ENCODE results near the gene CCDC144A.

DNA sequence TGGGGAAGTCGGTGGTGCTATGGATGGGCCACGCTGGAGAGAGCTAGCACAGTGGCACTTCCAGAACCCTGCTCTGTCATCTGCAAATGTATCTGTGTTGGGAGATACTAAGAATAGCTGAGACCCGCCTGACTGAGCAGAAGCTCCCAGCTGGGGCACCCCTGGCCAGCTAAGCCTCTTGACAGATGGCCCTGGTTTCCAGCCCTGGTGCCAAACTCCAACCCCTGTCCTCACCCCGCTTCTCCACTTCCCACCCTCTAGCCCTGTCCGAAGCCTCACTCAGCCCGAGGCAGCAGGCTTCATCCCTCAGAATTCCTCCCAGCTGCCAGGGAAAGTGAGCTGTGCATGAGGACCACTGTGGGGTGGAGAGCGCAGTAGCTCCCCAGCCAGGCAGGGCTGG is 124.4 kb downstream of the CCDC144A start:
- TF ChIP-seq, protein P1, sequence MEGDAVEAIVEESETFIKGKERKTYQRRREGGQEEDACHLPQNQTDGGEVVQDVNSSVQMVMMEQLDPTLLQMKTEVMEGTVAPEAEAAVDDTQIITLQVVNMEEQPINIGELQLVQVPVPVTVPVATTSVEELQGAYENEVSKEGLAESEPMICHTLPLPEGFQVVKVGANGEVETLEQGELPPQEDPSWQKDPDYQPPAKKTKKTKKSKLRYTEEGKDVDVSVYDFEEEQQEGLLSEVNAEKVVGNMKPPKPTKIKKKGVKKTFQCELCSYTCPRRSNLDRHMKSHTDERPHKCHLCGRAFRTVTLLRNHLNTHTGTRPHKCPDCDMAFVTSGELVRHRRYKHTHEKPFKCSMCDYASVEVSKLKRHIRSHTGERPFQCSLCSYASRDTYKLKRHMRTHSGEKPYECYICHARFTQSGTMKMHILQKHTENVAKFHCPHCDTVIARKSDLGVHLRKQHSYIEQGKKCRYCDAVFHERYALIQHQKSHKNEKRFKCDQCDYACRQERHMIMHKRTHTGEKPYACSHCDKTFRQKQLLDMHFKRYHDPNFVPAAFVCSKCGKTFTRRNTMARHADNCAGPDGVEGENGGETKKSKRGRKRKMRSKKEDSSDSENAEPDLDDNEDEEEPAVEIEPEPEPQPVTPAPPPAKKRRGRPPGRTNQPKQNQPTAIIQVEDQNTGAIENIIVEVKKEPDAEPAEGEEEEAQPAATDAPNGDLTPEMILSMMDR (conservative IDR thresholded peaks at IDR 0.05; ENCODE audit: low read depth, low read length) = no peak
- no peak for TF ChIP-seq EZH2 (IDR thresholded peaks at IDR 0.05; ENCODE audit: borderline replicate concordance, low read depth, low read length, poor library complexity, severe bottlenecking)
